Neuronal stem cell (in vitro differentiated cells): ENCODE data around the gene NARF.

Experiments used
- DNase-seq: peaks from one replicate; pipeline ENCODE4 v3.0.0-alpha.2; 2013; ENCODE audit warnings: low spot score
- H2AFZ ChIP-seq: one replicate; pipeline ENCODE4 v1.6.1; 2013; ENCODE audit warnings: mild to moderate bottlenecking, low read length, inconsistent platforms
- H2AK5ac ChIP-seq: 2 replicates; pipeline ENCODE4 v1.6.1; 2013; ENCODE audit warnings: low read depth, mild to moderate bottlenecking, inconsistent platforms, low read length, moderate library complexity, mixed read lengths
- H2BK120ac ChIP-seq: 2 replicates; pipeline ENCODE4 v1.6.1; 2013; ENCODE audit warnings: low read depth, mild to moderate bottlenecking, inconsistent platforms, low read length, moderate library complexity, mixed read lengths
- H2BK12ac ChIP-seq: one replicate; pipeline ENCODE4 v1.6.1; 2013; ENCODE audit warnings: low read length, inconsistent platforms
- H2BK15ac ChIP-seq: 2 replicates; pipeline ENCODE4 v1.6.1; 2013; ENCODE audit warnings: mild to moderate bottlenecking, low read length, inconsistent platforms, mixed read lengths
- H2BK5ac ChIP-seq: one replicate; pipeline ENCODE4 v1.6.1; 2013; ENCODE audit warnings: inconsistent platforms, mild to moderate bottlenecking, low read length, moderate library complexity
- H3K14ac ChIP-seq: one replicate; pipeline ENCODE4 v1.6.1; 2013; ENCODE audit warnings: low read length, inconsistent platforms
- H3K18ac ChIP-seq: 2 replicates; pipeline ENCODE4 v1.6.1; 2013; ENCODE audit warnings: low read length, inconsistent platforms
- H3K23ac ChIP-seq: 2 replicates; pipeline ENCODE4 v1.6.1; 2013; ENCODE audit warnings: low read depth, mild to moderate bottlenecking, mixed read lengths, low read length, inconsistent platforms; ENCODE audit not compliant: poor library complexity
- H3K27ac ChIP-seq: replicated peaks from 3 replicates; pipeline ENCODE4 v1.5.1; 2013; ENCODE audit warnings: low read length, inconsistent platforms
- H3K27me3 ChIP-seq, 3 experiments: 2 replicates each; pipeline ENCODE4 v1.6.1; 2013; ENCODE audit warnings: low read length in 3 of 3, mild to moderate bottlenecking in 2 of 3, inconsistent platforms in 1 of 3, low read depth in 1 of 3, mixed read lengths in 1 of 3, moderate library complexity in 1 of 3; ENCODE audit not compliant: control insufficient read depth in 3 of 3, insufficient read depth in 3 of 3
- H3K36me3 ChIP-seq, 2 donors: replicated peaks in 1 of 2; 2 replicates each; pipeline ENCODE4 v1.6.1; 2013; ENCODE audit warnings: low read length in 2 of 2; ENCODE audit not compliant: control insufficient read depth in 2 of 2, insufficient read depth in 2 of 2
- H3K4ac ChIP-seq: 2 replicates; pipeline ENCODE4 v1.6.1; 2013; ENCODE audit warnings: inconsistent platforms, mild to moderate bottlenecking, low read length, moderate library complexity
- H3K4me1 ChIP-seq, 2 donors: 1 replicate in 1 of 2; 2 replicates in 1 of 2; pipeline ENCODE4 v1.6.1; 2013; ENCODE audit warnings: low read length in 2 of 2, low read depth in 1 of 2; ENCODE audit not compliant: control insufficient read depth in 2 of 2, insufficient read depth in 1 of 2
- H3K4me2 ChIP-seq: one replicate; pipeline ENCODE4 v1.6.1; 2013; ENCODE audit warnings: mild to moderate bottlenecking, low read length, inconsistent platforms; ENCODE audit not compliant: insufficient read depth, poor library complexity, severe bottlenecking
- H3K4me3 ChIP-seq, 2 donors: 2 replicates each; pipeline ENCODE4 v1.5.1; 2013; ENCODE audit warnings: low read length in 2 of 2, mild to moderate bottlenecking in 2 of 2, inconsistent platforms in 1 of 2, moderate library complexity in 1 of 2
- H3K79me1 ChIP-seq: one replicate; pipeline ENCODE4 v1.6.1; 2013; ENCODE audit warnings: low read depth, mild to moderate bottlenecking, inconsistent platforms, low read length, moderate library complexity
- H3K9ac ChIP-seq: one replicate; pipeline ENCODE4 v1.6.1; 2013; ENCODE audit warnings: mild to moderate bottlenecking, low read depth, low read length, inconsistent platforms; ENCODE audit not compliant: poor library complexity
- H3K9me3 ChIP-seq, 2 donors: replicated peaks in 1 of 2; 2 replicates each; pipeline versions ENCODE3 to v1.6.1; 2013; ENCODE audit warnings: low read length in 2 of 2, mild to moderate bottlenecking in 2 of 2, inconsistent platforms in 1 of 2, low read depth in 1 of 2, mixed read lengths in 1 of 2, moderate library complexity in 1 of 2; ENCODE audit not compliant: control insufficient read depth in 2 of 2, insufficient read depth in 1 of 2
- H4K8ac ChIP-seq: one replicate; pipeline ENCODE4 v1.6.1; 2013; ENCODE audit warnings: low read depth, mild to moderate bottlenecking, inconsistent platforms, low read length, moderate library complexity
- H4K91ac ChIP-seq: one replicate; pipeline ENCODE4 v1.6.1; 2013; ENCODE audit warnings: low read length, low read depth, mild to moderate bottlenecking, inconsistent platforms; ENCODE audit not compliant: poor library complexity
- WGBS, 2 donors: extraction: QIAGEN DNeasy Blood & Tissue Kit; methylation state at CpG; one replicate each; pipeline ENCODE4 v1.1.7; 2013; ENCODE audit warnings: missing lambda C conversion rate in 2 of 2, mixed read lengths in 1 of 2; ENCODE audit not compliant: insufficient read length in 2 of 2, insufficient replicate concordance in 1 of 2; ENCODE audit errors: extremely low coverage in 2 of 2; 5-methylcytosine and 5-hydroxymethylcytosine counted together

NARF gene

DNA sequence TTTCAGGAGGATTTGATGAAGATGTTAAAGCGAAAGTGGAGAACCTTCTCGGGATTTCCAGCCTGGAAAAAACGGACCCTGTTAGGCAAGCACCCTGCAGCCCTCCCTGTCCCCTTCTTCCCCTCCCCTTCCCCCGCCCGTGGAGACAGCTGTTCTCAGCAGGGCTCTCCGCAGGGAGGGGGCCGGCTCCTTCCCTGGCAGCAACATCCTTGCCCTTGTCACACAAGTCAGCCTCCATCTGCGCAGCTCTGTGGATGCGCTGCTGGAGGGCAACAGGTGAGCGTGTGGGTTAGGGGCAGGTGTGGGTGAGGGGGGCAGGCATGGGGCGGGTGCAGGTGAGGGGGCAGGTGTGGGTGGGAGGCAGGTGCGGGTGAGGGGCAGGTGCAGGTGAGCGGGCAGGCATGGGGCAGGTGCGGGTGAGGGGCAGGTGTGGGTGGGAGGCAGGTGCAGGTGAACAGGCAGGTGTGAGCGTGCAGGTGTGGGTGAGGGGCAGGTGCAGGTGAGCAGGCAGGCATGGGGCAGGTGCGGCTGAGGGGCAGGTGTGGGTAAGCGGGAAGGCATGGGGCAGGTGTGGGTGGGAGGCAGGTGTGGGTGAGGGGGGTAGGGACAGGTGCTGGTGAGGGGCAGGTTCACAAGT lies 17.4 kb upstream of the NARF start:
- Histone ChIP-seq H3K27ac (no peak overlapping the region), H3K27me3 (no peaks in the 10 kb centered on the region), H3K4me1 (peaks cover 2 to 4% of the 10 kb centered on the region in 2 donors), H3K23ac (peak overlapping the region; percentile 73), H3K4me2 (no peak overlapping the region), H3K18ac (peak overlapping the region; percentile 28), H3K36me3 (peaks cover 23 to 43% of the 10 kb centered on the region in 2 donors), H3K4me3 (no peak overlapping the region), H3K4ac (no peak overlapping the region), H2BK5ac (no peak overlapping the region), H2BK120ac (no peak overlapping the region), H3K79me1 (peaks cover 13% of the 10 kb centered on the region), H4K8ac (no peak overlapping the region), H4K91ac (no peak overlapping the region), H2AK5ac (no peak overlapping the region), H3K14ac (peak overlapping the region; percentile 63), H3K9ac (peak overlapping the region; percentile 81), H2BK15ac (no peak overlapping the region), H2AFZ (no peak overlapping the region), H3K9me3 (peaks cover 0 to 2% of the 10 kb centered on the region in 2 donors), H2BK12ac (no peak overlapping the region)
- whole genome bisulfite sequencing, 2 donors: no CpG with 5 or more reads among the region's 17 CpGs
- no peak for DNase-seq

DNA sequence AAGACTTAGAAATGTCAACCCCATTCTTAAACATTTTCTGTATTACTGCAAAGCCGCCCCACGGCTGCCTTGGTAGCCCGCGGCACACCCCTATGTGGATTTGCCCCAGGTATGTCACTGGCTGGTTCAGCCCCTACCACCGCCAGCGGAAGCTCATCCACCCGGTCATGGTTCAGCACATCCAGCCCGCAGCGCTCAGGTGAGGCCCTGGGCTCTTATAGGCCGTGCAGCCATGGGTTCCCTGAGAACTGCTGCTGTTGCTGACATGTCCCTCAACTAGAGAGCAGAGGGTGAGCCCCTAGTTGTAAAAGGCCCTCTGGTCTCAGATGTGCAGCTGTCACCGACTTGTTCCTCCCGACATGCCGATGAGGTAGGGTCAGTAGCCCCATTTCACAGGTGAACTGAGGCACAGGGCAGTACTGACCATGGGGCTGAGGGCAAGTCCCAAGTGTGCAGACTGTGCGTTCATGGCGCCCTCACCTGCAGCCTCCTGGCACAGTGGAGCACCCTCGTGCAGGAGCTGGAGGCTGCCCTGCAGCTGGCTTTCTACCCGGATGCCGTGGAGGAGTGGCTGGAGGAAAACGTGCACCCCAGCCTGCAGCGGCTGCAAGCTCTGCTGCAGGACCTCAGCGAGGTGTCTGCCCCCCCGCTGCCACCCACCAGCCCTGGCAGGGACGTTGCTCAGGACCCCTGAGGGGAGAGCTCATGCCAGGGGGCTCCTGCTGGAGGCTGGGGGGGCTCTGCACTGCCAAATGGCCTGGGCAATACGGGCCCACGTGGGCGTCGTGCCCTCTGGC lies 16.7 kb upstream of the NARF start:
- Histone ChIP-seq H4K8ac (no peak overlapping the region), H2BK12ac (no peak overlapping the region), H3K79me1 (peaks cover 15% of the 10 kb centered on the region), H3K4me2 (no peak overlapping the region), H3K9ac (peak overlapping the region; percentile 70), H3K4me3 (peak overlapping the region in 1 of 2 donors; percentile 28), H2BK5ac (no peak overlapping the region), H3K4ac (no peak overlapping the region), H3K18ac (peak overlapping the region; percentile 19), H3K14ac (no peak overlapping the region), H3K4me1 (peaks cover 2 to 8% of the 10 kb centered on the region in 2 donors), H3K23ac (peak overlapping the region; percentile 89), H2BK120ac (no peak overlapping the region), H3K27me3 (no peaks in the 10 kb centered on the region), H4K91ac (no peak overlapping the region), H3K9me3 (peaks cover 0 to 2% of the 10 kb centered on the region in 2 donors), H2AK5ac (no peak overlapping the region), H3K36me3 (peaks cover 21 to 50% of the 10 kb centered on the region in 2 donors), H3K27ac (no peak overlapping the region), H2AFZ (no peak overlapping the region), H2BK15ac (no peak overlapping the region)
- DNase-seq: no peak
- no CpG with 5 or more reads among the region's 27 CpGs for WGBS, 2 donors

DNA sequence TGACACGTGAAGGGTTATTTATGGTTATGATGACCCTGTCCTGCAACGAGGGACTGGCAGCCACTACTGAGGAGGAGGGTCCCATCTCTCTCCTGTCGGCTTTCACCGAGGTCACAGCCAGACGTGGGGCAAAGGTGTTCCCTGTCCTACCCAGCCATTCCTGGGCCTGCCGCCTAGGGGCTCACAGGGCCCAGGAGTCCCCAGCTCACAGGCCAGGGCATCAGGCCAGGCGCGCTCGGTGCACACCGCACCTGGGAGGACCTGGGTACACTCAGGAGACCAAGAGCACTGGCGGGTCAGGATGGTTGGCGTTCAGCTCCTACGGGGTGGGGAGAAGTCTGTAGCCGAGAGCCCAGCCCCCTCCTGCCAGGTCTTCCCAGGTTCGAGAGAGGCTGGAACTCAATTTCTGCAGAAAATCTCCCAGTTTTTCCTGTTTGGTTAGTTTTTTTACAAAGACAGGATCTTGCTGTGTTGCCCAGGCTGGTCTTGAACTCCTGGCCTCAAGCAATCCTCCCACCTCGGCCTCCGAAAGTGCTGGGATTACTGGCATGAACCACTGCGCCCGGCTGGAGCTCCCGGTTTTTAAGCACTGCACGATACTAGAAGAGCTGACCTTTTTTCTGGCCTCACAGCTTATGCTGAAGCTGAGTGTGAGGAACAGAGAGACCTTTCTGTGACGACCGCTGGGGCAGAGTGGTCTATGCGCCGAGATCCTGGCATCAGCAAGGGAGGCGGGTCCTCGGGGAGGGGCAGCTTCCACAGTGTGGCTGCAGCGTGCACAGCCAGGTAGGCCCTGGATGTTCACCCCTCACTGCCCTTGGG lies 15.7 kb upstream of the NARF start:
- Histone ChIP-seq H3K27ac (no peak overlapping the region), H2BK15ac (no peak overlapping the region), H3K4me3 (no peak overlapping the region), H4K91ac (no peak overlapping the region), H3K18ac (no peak overlapping the region), H3K23ac (peak overlapping the region; percentile 85), H2BK5ac (no peak overlapping the region), H3K14ac (peak overlapping the region; percentile 6), H2BK12ac (no peak overlapping the region), H3K36me3 (peaks cover 22 to 55% of the 10 kb centered on the region in 2 donors), H3K9ac (peak overlapping the region; percentile 57), H3K79me1 (peaks cover 15% of the 10 kb centered on the region), H2BK120ac (no peak overlapping the region), H3K4me1 (peaks cover 2 to 8% of the 10 kb centered on the region in 2 donors), H2AK5ac (no peak overlapping the region), H3K27me3 (no peaks in the 10 kb centered on the region), H3K9me3 (peaks cover 0 to 2% of the 10 kb centered on the region in 2 donors), H4K8ac (no peak overlapping the region), H3K4me2 (no peak overlapping the region), H2AFZ (no peak overlapping the region), H3K4ac (no peak overlapping the region)
- no CpG with 5 or more reads among the region's 28 CpGs for WGBS, 2 donors
- no peak for DNase-seq
